Activated naive CD8-positive, alpha-beta T cell treated with anti-CD3 and anti-CD28 coated beads, Interleukin-2, amount 10 ng/mL, durations not matched to agents 7 days and 5 days (primary cell): ENCODE data around the gene SPRED2. TPM values are rescaled to one million over a fixed set of nuclear protein-coding genes. Genes with fewer than 3 reads are reported as not detected.

ENCODE experiments used
- ATAC-seq: fragments of 150-1000 bp; cut with Tn5 transposase; one replicate; pipeline ENCODE4 v1.10.0; 2021; ENCODE audit warnings: low read depth, moderate library complexity
- POLR2A ChIA-PET: fragments of 350-600 bp; sonication (Branson Sonifier 250); formaldehyde crosslinking; loops from one replicate; lab custom pipeline; 2021; ENCODE audit warnings: antibody characterized with exemption; lab: Charles Lee
- DNase-seq: peaks from one replicate; pipeline ENCODE4 v3.0.0; 2021
- H3K27ac Mint-ChIP-seq: one replicate; pipeline ENCODE4 v1.8.0; 2022; ENCODE audit warnings: mild to moderate bottlenecking, mixed read lengths
- H3K27me3 Mint-ChIP-seq: one replicate; pipeline ENCODE4 v1.8.0; 2022; ENCODE audit warnings: mild to moderate bottlenecking, moderate library complexity, mixed read lengths
- H3K36me3 Mint-ChIP-seq: one replicate; pipeline ENCODE4 v1.8.0; 2021; ENCODE audit warnings: mild to moderate bottlenecking, mixed read lengths
- H3K4me1 Mint-ChIP-seq: one replicate; pipeline ENCODE4 v1.8.0; 2021; ENCODE audit warnings: mixed read lengths
- H3K4me3 Mint-ChIP-seq: one replicate; pipeline ENCODE4 v1.8.0; 2022; ENCODE audit warnings: mild to moderate bottlenecking, moderate library complexity, mixed read lengths
- H3K9me3 Mint-ChIP-seq: one replicate; pipeline ENCODE4 v1.8.0; 2021; ENCODE audit warnings: mixed read lengths
- total RNA-seq, 2 experiments: library from RNA; stranded (reverse); gene quantifications; one replicate each; pipeline ENCODE4 v1.2.3, GENCODE V29; 2021

Gene SPRED2
- total RNA-seq, 2 experiments from 2014 or later: 9.3 to 9.9 TPM

DNA sequence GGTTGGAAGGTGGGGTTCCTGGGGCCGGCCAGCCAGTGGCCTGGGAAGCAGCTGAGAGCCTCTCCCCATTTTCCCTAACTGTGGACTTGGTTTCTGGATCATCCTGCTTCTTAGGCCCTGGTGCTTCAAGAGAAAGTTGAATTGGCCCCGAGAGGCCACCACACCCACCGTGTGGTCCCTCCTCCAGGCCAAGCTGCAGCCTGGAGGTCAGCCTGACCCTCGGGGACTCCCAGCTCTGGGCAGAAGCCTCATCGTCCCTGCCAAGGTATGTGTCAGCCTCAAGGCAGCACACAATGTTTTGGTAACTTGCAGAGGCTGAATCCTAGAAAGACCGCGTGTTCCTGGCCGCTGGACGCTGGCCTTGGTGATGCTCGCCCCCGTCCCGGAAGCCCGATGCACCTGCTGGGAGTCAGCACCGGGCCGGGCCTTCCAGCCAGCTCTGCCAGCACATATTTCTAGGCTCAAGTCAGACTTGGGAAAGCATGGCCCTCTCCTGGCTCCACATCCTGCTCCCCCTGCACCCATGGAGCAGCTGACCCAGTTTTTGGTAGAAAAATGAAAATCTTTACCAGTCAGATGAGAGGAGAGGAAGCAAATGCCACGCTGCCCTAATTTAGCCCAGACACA, 132.2 kb downstream of the SPRED2 start:
- peak overlapping the region; percentile 94 for H3K27ac Mint-ChIP-seq
- POLR2A ChIA-PET: interaction anchor here (1.2 to 1.5 kb wide), 5 partner anchors 33 to 1712 kb away, joined by 3 to 8 read pairs (median 3); partner anchors contain the start of genes ACTR2, MDH1 and WDPCP
- H3K9me3 Mint-ChIP-seq: no peaks in the 10 kb centered on the region
- ATAC-seq (no peak), DNase-seq (no peak)
- H3K36me3 Mint-ChIP-seq: peaks cover 3% of the 10 kb centered on the region
- H3K4me1 Mint-ChIP-seq: peaks cover 40% of the 10 kb centered on the region
- H3K27me3 Mint-ChIP-seq: peaks cover 35% of the 10 kb centered on the region
- peak overlapping the region; percentile 84 for H3K4me3 Mint-ChIP-seq

DNA sequence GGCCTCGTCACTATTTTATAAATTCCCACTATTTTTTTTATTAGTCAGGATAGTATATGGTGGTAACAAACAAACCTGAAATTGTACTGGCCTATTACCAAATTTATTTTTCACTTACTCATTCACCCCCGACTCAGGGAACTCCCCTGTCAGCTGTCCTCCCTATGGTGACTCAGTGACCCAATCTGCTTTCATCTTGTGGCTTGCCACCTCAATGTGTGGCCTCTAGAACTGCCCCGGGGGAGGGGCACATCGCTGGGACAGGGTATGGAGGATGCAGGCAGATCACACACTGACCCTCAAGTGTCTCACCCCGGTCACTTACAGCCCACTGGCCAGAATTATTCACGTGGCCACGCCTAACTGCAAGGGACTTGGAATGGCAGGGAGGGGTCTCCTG, 133.2 kb downstream of the SPRED2 start:
- peaks cover 39% of the 10 kb centered on the region for H3K27me3 Mint-ChIP-seq
- H3K9me3 Mint-ChIP-seq: no peaks in the 10 kb centered on the region
- H3K27ac Mint-ChIP-seq: no peak overlapping the region
- no peak overlapping the region for H3K4me3 Mint-ChIP-seq
- ATAC-seq (no peak), DNase-seq (no peak)
- POLR2A ChIA-PET: no interaction called here
- H3K36me3 Mint-ChIP-seq: peaks cover 3% of the 10 kb centered on the region
- peaks cover 40% of the 10 kb centered on the region for H3K4me1 Mint-ChIP-seq

DNA sequence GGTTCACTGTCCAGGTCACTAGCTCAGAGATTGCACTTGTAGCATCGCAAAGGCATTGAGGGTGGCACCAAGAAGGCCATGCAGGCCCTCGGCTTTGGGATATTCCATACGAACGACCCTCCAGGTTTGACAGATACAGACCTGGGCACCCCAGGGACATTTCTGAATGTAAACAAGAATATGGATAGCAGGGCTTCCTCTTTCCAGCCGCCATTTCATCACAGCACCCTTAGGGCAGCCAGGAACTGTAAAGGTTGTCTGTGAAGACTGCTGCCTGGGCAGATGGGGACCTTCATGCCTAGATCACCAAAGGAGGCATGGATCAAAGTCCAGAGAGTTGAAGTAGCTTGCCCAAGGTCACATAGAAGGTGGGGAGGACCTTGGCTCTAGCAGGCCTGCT, 134.3 kb downstream of the SPRED2 start:
- ATAC-seq: no peak
- Mint-ChIP-seq H3K4me3 (no peak overlapping the region), H3K4me1 (peaks cover 39% of the 10 kb centered on the region), H3K27ac (no peak overlapping the region), H3K36me3 (peaks cover 3% of the 10 kb centered on the region), H3K9me3 (no peaks in the 10 kb centered on the region), H3K27me3 (peaks cover 36% of the 10 kb centered on the region)
- POLR2A ChIA-PET: no interaction called here
- no peak for DNase-seq

DNA sequence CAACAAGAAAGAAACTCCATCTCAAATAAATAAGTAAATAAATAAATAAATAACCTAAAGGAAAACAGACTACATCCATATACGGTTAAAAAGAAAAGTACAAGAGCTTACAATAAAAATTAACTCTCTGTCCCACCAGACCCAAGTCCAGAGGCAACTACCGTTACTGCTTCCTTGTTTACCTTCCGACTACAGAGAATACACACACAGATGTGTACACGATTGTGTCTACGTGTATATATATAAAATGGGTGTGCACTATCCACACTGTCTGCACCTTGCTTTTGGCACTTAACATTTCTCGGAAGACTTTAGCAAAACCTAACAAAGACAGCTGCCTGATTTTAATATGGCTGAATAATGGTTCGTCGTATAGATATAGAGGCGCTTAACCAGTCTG, 134.9 kb downstream of the SPRED2 start:
- H3K4me3 Mint-ChIP-seq: no peak overlapping the region
- no peak for DNase-seq
- H3K27me3 Mint-ChIP-seq: peaks cover 30% of the 10 kb centered on the region
- peaks cover 35% of the 10 kb centered on the region for H3K4me1 Mint-ChIP-seq
- no peak for ATAC-seq
- no peaks in the 10 kb centered on the region for H3K9me3 Mint-ChIP-seq
- no peak overlapping the region for H3K27ac Mint-ChIP-seq
- peaks cover under 1% of the 10 kb centered on the region for H3K36me3 Mint-ChIP-seq
- POLR2A ChIA-PET: no interaction called here

DNA sequence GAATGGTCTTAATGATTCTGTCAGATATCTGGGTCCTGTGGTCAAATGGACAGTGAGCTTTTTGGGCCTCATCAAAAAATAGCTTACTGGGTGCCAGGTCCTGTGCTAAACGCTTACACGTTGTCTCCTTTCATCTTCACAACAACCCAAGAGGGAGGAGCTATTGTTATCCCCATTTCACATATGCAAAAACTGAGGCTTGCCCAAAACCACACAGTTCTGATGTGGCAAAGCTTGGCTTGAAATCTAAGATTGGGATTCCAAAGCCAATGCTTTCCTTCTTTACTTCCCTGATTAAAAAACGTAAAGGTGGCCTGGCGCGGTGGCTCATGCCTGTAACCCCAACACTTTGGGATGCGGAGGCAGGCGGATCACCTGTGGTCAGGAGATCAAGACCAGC, 135.4 kb downstream of the SPRED2 start:
- Mint-ChIP-seq H3K27me3 (peaks cover 27% of the 10 kb centered on the region), H3K9me3 (no peaks in the 10 kb centered on the region), H3K4me1 (peaks cover 29% of the 10 kb centered on the region), H3K4me3 (no peak overlapping the region), H3K36me3 (no peaks in the 10 kb centered on the region), H3K27ac (no peak overlapping the region)
- DNase-seq (no peak), ATAC-seq (no peak)
- POLR2A ChIA-PET: no interaction called here

DNA sequence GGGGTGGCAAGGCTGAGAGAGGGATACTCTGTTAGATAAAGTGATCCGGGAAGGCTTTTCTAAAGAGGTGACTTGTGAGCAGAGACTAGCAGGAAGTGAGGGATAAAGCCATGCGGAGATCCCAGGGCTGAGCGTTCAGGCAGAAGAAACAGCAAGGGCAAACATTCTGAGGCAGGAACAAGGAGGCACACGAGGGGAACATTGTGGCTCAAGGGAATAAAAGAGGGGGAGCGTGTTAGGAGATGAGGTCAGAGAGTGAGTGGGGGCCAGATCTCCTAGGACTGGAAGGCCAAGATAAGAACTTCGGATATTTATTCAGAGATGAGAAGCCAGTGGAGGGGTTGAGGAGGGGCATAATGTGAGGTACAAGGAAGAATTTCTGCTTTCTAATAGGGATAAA, 137.7 kb downstream of the SPRED2 start:
- POLR2A ChIA-PET: interaction anchor here (1.4 kb wide), 1 partner anchor 16 kb away, joined by 4 read pairs; no protein-coding TSS in a partner anchor
- Mint-ChIP-seq H3K36me3 (no peaks in the 10 kb centered on the region), H3K27ac (no peak overlapping the region), H3K9me3 (no peaks in the 10 kb centered on the region), H3K4me1 (peaks cover 8% of the 10 kb centered on the region), H3K27me3 (peaks cover 32% of the 10 kb centered on the region), H3K4me3 (no peak overlapping the region)
- no peak for ATAC-seq
- no peak for DNase-seq

DNA sequence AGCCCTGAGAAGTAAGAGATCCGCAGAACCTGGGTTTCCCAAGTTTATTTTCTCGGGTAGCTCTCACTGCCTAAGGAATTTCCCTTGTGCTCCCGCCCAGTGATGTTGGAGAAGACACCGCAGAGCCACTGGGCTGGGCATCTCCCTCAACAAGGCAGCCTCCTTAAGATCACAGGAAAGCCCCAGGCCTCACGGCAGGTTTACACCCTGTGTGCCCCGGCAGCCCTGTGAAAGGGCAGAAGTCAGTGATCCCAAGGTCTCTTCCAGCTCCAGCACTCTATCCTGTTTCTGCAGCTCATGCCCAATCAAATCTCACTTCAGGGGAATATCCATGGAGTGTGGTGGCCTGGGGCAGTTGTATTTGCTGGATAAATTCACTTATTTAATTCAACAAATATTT, 138.3 kb downstream of the SPRED2 start:
- H3K4me1 Mint-ChIP-seq: peaks cover 3% of the 10 kb centered on the region
- H3K27me3 Mint-ChIP-seq: peaks cover 35% of the 10 kb centered on the region
- no peak for ATAC-seq
- no peaks in the 10 kb centered on the region for H3K36me3 Mint-ChIP-seq
- H3K9me3 Mint-ChIP-seq: no peaks in the 10 kb centered on the region
- DNase-seq: no peak
- POLR2A ChIA-PET: no interaction called here
- H3K27ac Mint-ChIP-seq: no peak overlapping the region
- no peak overlapping the region for H3K4me3 Mint-ChIP-seq

DNA sequence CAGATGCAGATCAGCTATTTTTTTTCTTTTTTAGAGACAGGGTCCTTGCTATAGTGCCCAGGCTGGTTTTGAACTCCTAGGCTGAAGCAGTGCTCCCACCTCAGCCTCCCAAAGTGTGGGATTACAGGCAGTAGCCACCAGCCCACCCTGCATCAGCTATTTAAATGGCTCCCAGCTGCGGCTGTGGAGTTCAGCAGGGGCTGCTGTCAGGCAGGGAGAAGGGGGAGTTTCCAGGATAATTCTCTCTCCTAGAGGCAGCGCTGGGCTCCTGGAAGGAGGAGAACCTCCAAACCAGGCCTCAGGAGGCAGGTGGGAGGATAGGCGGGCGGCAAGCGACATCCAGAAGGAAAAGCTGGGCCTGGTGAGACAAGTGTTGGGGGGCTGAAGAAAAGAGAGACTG, 139.0 kb downstream of the SPRED2 start:
- Mint-ChIP-seq H3K4me1 (peaks cover 2% of the 10 kb centered on the region), H3K27ac (no peak overlapping the region), H3K36me3 (no peaks in the 10 kb centered on the region), H3K4me3 (no peak overlapping the region), H3K27me3 (peaks cover 35% of the 10 kb centered on the region), H3K9me3 (no peaks in the 10 kb centered on the region)
- POLR2A ChIA-PET: interaction anchor here (0.6 to 0.8 kb wide), 2 partner anchors 19 to 66 kb away, joined by 3 read pairs; partner anchors contain the start of gene ACTR2
- no peak for DNase-seq
- ATAC-seq: no peak

DNA sequence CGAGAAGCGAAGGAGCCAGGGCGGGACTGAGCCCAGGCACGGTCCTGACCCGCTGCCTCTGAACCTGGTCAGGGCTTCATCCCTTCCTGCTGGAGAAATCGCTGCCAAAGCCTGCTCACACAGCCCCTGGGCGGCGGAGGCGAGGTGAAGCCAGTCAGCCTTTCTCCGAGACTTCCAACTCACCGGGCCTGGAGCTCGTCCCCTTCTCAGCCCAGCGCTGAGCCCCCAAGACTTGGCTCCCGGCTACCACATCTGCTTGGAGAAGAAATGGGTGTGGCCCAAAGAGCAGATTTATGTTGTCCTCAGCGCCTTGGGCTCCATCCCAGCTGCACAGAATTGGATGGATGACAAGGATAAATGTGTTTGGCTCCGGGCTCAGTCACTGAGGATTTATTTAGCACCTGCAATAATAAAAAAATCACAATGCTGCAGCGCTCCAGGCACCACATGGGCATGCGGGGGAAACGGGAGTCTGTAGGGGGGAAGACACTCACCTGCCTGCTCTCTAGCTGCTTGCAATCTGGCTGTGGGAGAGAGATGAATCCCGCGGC, 139.9 kb downstream of the SPRED2 start:
- peaks cover 33% of the 10 kb centered on the region for H3K27me3 Mint-ChIP-seq
- no peak overlapping the region for H3K27ac Mint-ChIP-seq
- POLR2A ChIA-PET: interaction anchor here (0.8 kb wide), 1 partner anchor 18 kb away, joined by 3 read pairs; no protein-coding TSS in a partner anchor
- ATAC-seq (no peak), DNase-seq (no peak)
- H3K9me3 Mint-ChIP-seq: no peaks in the 10 kb centered on the region
- no peak overlapping the region for H3K4me3 Mint-ChIP-seq
- H3K4me1 Mint-ChIP-seq: peaks cover 2% of the 10 kb centered on the region
- no peaks in the 10 kb centered on the region for H3K36me3 Mint-ChIP-seq

DNA sequence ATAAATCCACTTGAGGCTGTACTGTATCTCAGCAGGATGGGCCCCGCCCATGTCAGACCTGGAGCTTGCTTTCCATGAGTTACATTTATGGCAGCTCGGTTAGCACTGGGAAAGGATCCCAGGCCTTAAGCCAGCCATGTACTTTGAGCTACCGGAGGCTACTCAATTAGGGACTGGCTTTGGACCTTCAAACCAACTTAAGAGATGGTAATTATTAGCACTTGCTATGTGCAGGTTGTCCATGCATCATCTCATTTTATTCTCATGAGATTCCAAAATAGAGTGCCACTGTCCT, 140.3 kb downstream of the SPRED2 start:
- no peaks in the 10 kb centered on the region for H3K36me3 Mint-ChIP-seq
- DNase-seq (no peak), ATAC-seq (no peak)
- no peak overlapping the region for H3K27ac Mint-ChIP-seq
- no peak overlapping the region for H3K4me3 Mint-ChIP-seq
- H3K9me3 Mint-ChIP-seq: no peaks in the 10 kb centered on the region
- H3K4me1 Mint-ChIP-seq: peaks cover 3% of the 10 kb centered on the region
- POLR2A ChIA-PET: no interaction called here
- H3K27me3 Mint-ChIP-seq: peaks cover 33% of the 10 kb centered on the region

DNA sequence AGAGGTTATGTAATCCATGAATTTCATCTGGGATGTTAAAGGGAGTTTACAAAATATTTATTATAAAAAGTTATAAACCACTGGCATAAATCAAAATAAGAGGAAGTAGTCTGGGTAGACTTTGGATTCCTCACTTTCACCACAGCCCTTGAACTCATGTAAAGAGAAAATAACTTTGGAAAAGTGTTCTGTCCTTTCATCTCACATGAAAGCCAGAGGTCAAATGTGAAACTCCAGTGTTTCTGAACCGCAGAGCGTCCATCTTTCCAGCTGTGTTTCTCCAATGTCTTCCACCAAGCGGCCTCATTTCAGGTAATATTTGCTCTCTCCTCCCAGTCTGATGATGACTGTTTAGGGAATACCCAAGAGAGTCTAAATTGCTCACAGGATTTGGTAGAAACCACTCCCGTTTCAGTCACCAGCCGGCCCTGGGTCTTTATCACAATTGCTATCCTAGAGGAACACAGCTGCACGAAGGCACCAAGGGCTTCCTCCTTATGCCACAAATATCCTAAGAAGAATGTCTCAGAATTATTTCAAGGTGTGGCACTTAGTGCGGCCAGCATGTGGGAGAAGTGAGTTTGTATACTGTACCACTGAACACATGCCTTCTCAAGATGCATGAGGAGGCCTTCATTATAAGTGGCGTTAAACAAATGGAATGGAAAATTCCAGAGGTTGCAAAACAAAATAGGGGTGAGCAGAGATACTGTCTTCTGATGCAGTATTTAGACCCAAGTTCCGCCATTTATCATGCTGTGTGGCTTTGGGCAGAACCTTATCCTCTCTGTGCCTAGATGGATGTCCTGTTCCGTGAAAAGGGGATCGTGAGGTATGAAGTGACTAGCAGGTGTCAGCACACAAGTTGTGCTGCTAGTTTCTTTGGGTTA, 140.9 kb downstream of the SPRED2 start:
- DNase-seq: no peak
- no peak for ATAC-seq
- Mint-ChIP-seq H3K27me3 (peaks cover 33% of the 10 kb centered on the region), H3K36me3 (no peaks in the 10 kb centered on the region), H3K9me3 (no peaks in the 10 kb centered on the region), H3K4me1 (peaks cover 2% of the 10 kb centered on the region), H3K4me3 (no peak overlapping the region), H3K27ac (no peak overlapping the region)
- POLR2A ChIA-PET: no interaction called here

DNA sequence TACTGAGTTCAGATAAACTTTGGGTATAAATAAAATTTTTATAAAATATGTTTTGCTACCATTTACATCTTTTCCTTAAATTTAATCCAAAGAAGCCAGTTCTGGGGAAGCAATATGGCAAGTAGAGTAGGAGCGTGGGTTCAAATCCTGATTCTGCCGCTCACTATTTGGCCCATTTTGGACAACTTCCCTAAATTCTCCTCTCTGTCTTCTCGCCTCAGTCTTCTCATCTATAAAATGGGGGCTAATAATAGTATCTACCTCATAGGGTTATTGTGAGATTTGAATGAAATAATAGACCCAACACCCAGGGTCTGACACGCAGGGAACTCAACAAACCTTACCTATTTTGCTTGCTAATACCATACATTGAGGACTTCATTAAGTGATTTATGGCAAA, 145.0 kb downstream of the SPRED2 start:
- no peaks in the 10 kb centered on the region for H3K36me3 Mint-ChIP-seq
- DNase-seq (no peak), ATAC-seq (no peak)
- H3K9me3 Mint-ChIP-seq: no peaks in the 10 kb centered on the region
- peaks cover 2% of the 10 kb centered on the region for H3K4me1 Mint-ChIP-seq
- H3K27me3 Mint-ChIP-seq: peaks cover 23% of the 10 kb centered on the region
- no peak overlapping the region for H3K4me3 Mint-ChIP-seq
- H3K27ac Mint-ChIP-seq: no peak overlapping the region
- POLR2A ChIA-PET: no interaction called here

DNA sequence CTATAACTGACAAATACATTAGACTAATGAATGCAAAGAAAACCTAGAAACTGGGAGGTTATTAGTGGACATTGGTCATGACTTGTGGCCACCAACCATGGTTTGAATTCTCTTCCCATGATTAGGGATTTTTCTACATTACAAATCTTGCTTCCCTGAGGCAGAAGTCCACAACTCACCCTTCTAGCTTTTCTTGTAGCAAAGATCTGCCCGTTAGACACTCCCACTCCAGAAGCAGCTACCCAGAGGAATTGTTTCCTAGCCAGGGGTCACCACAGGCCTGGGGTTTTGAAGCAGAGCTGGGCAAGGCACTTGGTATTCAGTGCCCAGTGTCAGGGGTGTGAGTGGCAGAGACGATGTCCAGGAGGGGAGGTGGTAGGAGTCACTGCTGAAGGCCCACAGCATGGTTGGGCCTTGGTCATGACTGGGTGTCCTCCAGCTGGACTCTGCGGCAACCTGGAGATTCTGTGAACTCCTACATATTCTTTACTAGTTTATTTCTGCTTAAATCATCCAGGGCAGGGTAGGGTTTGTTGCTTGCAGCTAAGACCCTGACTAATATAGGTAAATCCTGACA, 149.8 kb downstream of the SPRED2 start:
- Mint-ChIP-seq H3K9me3 (no peaks in the 10 kb centered on the region), H3K27ac (no peak overlapping the region), H3K4me1 (peaks cover 12% of the 10 kb centered on the region), H3K4me3 (no peak overlapping the region), H3K36me3 (no peaks in the 10 kb centered on the region), H3K27me3 (peaks cover 13% of the 10 kb centered on the region)
- ATAC-seq: no peak
- DNase-seq: no peak
- POLR2A ChIA-PET: interaction anchor here (0.9 kb wide), 1 partner anchor 77 kb away, joined by 3 read pairs; no protein-coding TSS in a partner anchor
